Thoracic aorta (tissue), 2 donors: ENCODE measurements around the gene HTR5A. TPM values are rescaled to one million over a fixed set of nuclear protein-coding genes. Genes with fewer than 3 reads are reported as not detected.
"Not testable (repeated sequence)": the region's sequence is repeated elsewhere in the genome, so short reads cannot be mapped to it uniquely, and the experiment has no call there.

ENCODE experiments used
- ATAC-seq: fragments of 150-250 bp; one replicate; pipeline ENCODE4 v1.8.0; 2017; ENCODE audit warnings: low read depth; ENCODE audit not compliant: insufficient number of reproducible peaks, low FRiP score
- DNase-seq: peaks from one replicate; pipeline ENCODE4 v3.0.0-alpha.2; 2020; ENCODE audit warnings: low spot score
- H3K27ac ChIP-seq, 2 donors: fragments of 200-600 bp; sonication (generic); 1 replicate in 1 of 2; 2 replicates in 1 of 2; pipeline ENCODE4 v1.5.1; 2016; ENCODE audit warnings: mild to moderate bottlenecking in 2 of 2, moderate library complexity in 2 of 2
- H3K27me3 ChIP-seq: fragments of 200-600 bp; sonication (generic); replicated peaks from 2 replicates; pipeline ENCODE4 v1.6.0; 2016; ENCODE audit warnings: mild to moderate bottlenecking; ENCODE audit not compliant: insufficient read depth
- H3K36me3 ChIP-seq: fragments of 200-600 bp; sonication (generic); one replicate; pipeline ENCODE4 v1.5.1; 2016
- H3K4me1 ChIP-seq, 2 donors: fragments of 200-600 bp; sonication (generic); 1 replicate in 1 of 2; 2 replicates in 1 of 2; pipeline versions ENCODE4 v1.5.1 to v1.6.0; 2016; ENCODE audit warnings: low read depth in 2 of 2, mild to moderate bottlenecking in 1 of 2; ENCODE audit not compliant: control insufficient read depth in 1 of 2
- H3K4me3 ChIP-seq: fragments of 200-600 bp; sonication (generic); 2 replicates; pipeline ENCODE4 v1.5.1; 2016; ENCODE audit warnings: mild to moderate bottlenecking
- H3K9me3 ChIP-seq: fragments of 200-600 bp; sonication (generic); 2 replicates; pipeline ENCODE4 v1.5.1; 2016
- total RNA-seq, 2 donors: library from RNA; depleted of rRNA; stranded (reverse); fragments of >200 nt; gene quantifications; one replicate each; pipeline versions ENCODE4 v1.1.0 to v1.2.3, GENCODE V29; 2016
- TF ChIP-seq, protein P1 (sequence below): fragments of 200-600 bp; sonication (generic); IDR thresholded peaks from one replicate; pipeline ENCODE4 v1.5.1; 2019; ENCODE audit warnings: antibody characterized with exemption

The HTR5A gene
- not detected for total RNA-seq

DNA sequence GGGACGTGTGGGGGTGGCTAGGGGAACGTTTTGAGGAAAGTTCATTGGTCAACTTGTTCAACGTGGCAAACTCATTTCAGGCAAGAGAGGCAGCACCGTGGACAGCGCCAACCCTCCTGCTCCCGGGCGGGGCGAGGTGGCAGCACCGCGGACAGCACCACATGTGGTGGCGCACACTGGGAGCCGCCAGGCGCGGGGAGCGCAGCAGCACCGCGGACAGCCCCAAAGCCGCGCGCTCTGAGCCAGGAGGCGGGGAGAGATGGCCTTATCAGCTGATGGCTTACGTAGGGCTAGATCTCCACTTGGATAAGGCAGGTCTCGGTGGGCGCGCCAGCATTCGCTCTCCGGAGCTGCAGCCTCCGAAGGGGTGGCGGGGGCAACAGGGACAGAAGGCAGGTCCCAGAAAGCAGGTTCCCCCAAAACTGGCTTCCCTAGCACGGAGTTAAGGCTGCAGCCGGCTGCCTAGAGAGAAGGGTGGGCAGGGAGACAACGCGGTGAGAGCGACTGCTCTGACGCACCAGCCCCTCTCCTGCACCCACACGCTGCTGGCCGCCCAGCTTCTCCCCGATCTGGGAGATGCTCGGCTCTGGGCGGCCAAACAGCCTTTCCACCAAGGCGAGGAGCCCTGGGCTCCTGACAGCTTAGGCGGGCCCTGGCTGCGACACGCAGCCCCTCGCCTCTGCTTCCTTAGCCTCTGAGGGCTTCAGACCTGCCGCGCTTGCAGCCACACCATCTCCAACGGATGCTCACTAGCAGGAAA is at the start of gene HTR5A:
HTR5A (plus strand) TSS at position 333 of the 760 bp plus-strand sequence. CDS start 576 bp downstream, outside the sequence.
- Histone ChIP-seq H3K36me3 (no peaks in the 10 kb centered on the region), H3K4me1 (no peaks in the 10 kb centered on the region), H3K4me3 (no peak within 1 kb of the TSS), H3K27ac (no peak within 1 kb of the TSS), H3K9me3 (no peaks in the 10 kb centered on the region), H3K27me3 (no peaks in the 10 kb centered on the region)
- TF ChIP-seq, protein P1, sequence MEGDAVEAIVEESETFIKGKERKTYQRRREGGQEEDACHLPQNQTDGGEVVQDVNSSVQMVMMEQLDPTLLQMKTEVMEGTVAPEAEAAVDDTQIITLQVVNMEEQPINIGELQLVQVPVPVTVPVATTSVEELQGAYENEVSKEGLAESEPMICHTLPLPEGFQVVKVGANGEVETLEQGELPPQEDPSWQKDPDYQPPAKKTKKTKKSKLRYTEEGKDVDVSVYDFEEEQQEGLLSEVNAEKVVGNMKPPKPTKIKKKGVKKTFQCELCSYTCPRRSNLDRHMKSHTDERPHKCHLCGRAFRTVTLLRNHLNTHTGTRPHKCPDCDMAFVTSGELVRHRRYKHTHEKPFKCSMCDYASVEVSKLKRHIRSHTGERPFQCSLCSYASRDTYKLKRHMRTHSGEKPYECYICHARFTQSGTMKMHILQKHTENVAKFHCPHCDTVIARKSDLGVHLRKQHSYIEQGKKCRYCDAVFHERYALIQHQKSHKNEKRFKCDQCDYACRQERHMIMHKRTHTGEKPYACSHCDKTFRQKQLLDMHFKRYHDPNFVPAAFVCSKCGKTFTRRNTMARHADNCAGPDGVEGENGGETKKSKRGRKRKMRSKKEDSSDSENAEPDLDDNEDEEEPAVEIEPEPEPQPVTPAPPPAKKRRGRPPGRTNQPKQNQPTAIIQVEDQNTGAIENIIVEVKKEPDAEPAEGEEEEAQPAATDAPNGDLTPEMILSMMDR, result no peak
- ATAC-seq (no peak), DNase-seq (no peak)

DNA sequence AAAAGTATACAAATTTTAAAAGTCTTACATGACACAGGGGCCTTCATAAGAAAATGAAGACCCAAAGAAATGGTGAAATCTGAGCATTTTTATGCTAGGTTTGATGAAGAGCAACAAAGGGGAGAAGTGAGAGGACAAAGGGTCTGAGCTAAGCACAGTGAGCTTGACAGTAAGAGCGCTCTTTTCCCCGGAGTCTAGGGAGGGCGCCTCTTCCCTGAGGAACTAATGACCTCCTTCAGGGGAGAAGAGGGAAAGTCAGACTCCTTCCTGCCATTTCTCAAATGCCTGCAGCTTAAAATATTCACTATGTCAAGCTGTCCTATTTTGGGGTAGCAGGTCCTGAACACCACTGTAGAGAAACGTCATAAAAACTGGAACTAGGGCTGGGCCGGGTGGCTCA is 49.1 kb upstream of the HTR5A start:
- Histone ChIP-seq H3K4me3 (no peak overlapping the region), H3K27me3 (no peaks in the 10 kb centered on the region), H3K27ac (no peak overlapping the region), H3K4me1 (no peaks in the 10 kb centered on the region), H3K36me3 (no peaks in the 10 kb centered on the region), H3K9me3 (no peaks in the 10 kb centered on the region)
- ATAC-seq (no peak), DNase-seq (no peak)
- TF ChIP-seq, protein P1, result no peak

DNA sequence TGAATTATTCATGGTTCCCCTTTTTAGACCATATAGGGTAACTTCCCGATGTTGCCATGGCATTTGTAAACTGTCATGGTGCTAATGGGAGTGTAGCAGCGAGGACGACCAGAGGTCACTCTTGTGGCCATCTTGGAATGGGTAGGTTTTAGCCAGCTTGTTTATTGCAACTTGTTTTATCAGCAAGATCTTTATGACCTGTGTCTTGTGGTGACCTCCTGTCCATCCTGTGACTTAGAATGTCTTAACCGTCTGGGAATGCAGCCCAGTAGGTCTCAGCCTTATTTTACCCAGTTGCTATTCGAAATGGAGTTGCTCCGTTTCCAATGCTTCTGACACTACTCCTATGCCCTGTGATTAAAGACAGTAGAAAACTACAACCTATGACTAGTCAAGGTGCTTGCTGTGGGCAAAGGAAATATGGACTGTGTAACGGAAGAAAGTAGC is 48.4 kb upstream of the HTR5A start:
- TF ChIP-seq, protein P1, result no peak
- no peak for ATAC-seq
- Histone ChIP-seq H3K27me3 (no peaks in the 10 kb centered on the region), H3K4me3 (no peak overlapping the region), H3K9me3 (no peaks in the 10 kb centered on the region), H3K4me1 (no peaks in the 10 kb centered on the region), H3K27ac (no peak overlapping the region), H3K36me3 (no peaks in the 10 kb centered on the region)
- DNase-seq, result no peak

DNA sequence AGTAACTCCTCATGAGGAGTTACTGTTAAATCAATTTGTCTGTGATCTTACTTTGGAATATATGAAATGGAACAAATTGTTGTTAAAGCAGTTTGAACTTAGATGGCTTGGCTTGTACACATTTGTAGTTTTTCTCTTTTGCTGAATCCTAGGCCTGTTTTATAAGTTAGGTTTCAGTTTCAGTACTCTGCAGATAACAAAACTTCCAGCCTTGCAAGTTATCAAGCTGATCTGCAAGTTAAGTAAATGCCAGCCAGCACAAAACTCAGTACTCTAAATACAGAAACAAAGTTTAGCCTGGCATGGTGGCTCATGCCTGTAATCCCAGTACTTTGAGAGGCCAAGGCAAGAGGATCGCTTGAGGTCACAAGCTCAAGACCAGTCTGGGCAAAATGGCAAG is 42.2 kb upstream of the HTR5A start:
- ATAC-seq, result no peak
- Histone ChIP-seq H3K27me3 (no peaks in the 10 kb centered on the region), H3K36me3 (no peaks in the 10 kb centered on the region), H3K27ac (no peak overlapping the region), H3K9me3 (no peaks in the 10 kb centered on the region), H3K4me3 (no peak overlapping the region), H3K4me1 (no peaks in the 10 kb centered on the region)
- TF ChIP-seq, protein P1, result no peak
- no peak for DNase-seq

DNA sequence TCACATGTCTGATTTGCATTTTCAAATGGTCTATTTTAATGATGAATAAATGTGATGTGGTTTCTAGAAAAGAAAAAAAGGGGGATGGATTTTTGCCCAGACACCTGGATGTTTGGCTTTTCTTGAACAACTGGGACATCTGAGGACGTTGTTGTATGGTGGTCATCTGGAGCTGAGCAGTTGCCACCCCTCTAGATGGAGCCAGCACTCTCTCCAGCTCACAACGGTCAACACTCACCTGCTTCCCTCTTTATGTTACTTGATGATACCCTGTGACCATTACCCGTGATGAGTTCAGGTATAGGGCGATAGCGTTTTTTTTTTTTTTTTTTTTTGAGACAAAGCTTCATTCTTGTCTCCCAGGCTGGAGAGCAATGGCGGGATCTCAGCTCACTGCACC is 37.1 kb upstream of the HTR5A start:
- H3K4me3 ChIP-seq, result no peak overlapping the region

DNA sequence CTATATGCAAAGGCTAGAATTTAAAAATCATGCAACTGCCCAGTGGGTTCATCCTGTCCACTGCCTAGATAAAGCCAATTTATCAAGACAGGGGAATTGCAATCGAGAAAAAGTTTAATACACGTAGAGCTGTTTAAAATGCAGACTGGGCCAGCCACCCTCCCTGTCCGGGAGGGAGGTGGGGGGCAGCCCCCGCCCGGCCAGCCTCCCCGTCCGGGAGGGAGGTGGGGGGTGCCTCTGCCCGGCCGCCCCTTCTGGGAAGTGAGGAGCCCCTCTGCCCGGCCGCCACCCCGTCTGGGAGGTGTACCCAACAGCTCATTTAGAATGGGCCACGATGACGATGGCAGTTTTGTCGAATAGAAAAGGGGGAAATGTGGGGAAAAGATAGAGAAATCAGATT is 35.6 kb upstream of the HTR5A start:
- not testable (repeated sequence) for DNase-seq, H3K4me3 ChIP-seq, ATAC-seq, H3K4me1 ChIP-seq, H3K27ac ChIP-seq, H3K27me3 ChIP-seq, H3K9me3 ChIP-seq, H3K36me3 ChIP-seq

More for the DNA sequence above, 37.1 kb upstream of the HTR5A start:
- no peaks in the 10 kb centered on the region for H3K27me3 ChIP-seq
- no peak overlapping the region for H3K27ac ChIP-seq
- no peaks in the 10 kb centered on the region for H3K9me3 ChIP-seq
- H3K36me3 ChIP-seq, result no peaks in the 10 kb centered on the region
- DNase-seq (no peak), ATAC-seq (no peak)
- H3K4me1 ChIP-seq, result no peaks in the 10 kb centered on the region
- TF ChIP-seq, protein P1, result no peak
